Esophagus squamous epithelium (tissue), 5 donors: ENCODE measurements around the gene TMEM184B. TPM values are rescaled to one million over a fixed set of nuclear protein-coding genes. Genes with fewer than 3 reads are reported as not detected.
"Not testable (repeated sequence)": the region's sequence is repeated elsewhere in the genome, so short reads cannot be mapped to it uniquely, and the experiment has no call there.

Experiments
- DNase-seq: peaks from one replicate; lab custom pipeline; 2025; lab: John Stamatoyannopoulos, UW
- H3K27ac ChIP-seq, 4 donors: fragments of 200-600 bp; sonication (generic); one replicate each; pipeline ENCODE4 v1.5.1; 2016 to 2019; ENCODE audit warnings: mild to moderate bottlenecking in 1 of 4
- H3K27me3 ChIP-seq, 4 donors: fragments of 200-600 bp; sonication (generic); 1 replicate in 3 of 4; 2 replicates in 1 of 4; pipeline versions ENCODE4 v1.5.1 to v1.6.0; 2017 to 2021; ENCODE audit warnings: antibody characterized with exemption in 1 of 4
- H3K36me3 ChIP-seq, 3 donors: fragments of 200-600 bp; sonication (generic); one replicate each; pipeline ENCODE4 v1.5.1; 2016 to 2019
- H3K4me1 ChIP-seq, 3 donors: fragments of 200-600 bp; sonication (generic); one replicate each; pipeline ENCODE4 v1.5.1; 2017 to 2019
- H3K4me3 ChIP-seq, 4 donors: fragments of 200-600 bp; sonication (generic); 1 replicate in 3 of 4; 2 replicates in 1 of 4; pipeline ENCODE4 v1.5.1; 2016 to 2019; ENCODE audit warnings: mild to moderate bottlenecking in 2 of 4, moderate library complexity in 1 of 4
- H3K9me3 ChIP-seq, 3 donors: fragments of 200-600 bp; sonication (generic); one replicate each; pipeline ENCODE4 v1.5.1; 2016 to 2019
- CTCF ChIP-seq, 6 experiments: fragments of 450-650 bp in 4 of 6; fragments of 200-600 bp in 2 of 6; sonication (generic) in 2 of 6; IDR thresholded peaks; one replicate each; pipeline ENCODE4 v1.5.1; 2016 to 2019; ENCODE audit warnings: antibody characterized with exemption in 6 of 6, mild to moderate bottlenecking in 4 of 6, moderate library complexity in 4 of 6
- POLR2A ChIP-seq, 4 donors: fragments of 450-650 bp; IDR thresholded peaks; one replicate each; pipeline ENCODE4 v1.6.1; 2017; ENCODE audit warnings: antibody characterized with exemption in 4 of 4, mild to moderate bottlenecking in 4 of 4, moderate library complexity in 3 of 4
- WGBS, 2 donors: methylation state at CpG; one replicate each; pipeline ENCODE4 v1.1.5; 2018; 5-methylcytosine and 5-hydroxymethylcytosine counted together
- intact Hi-C: fragments of 100-400 bp; cut with DNase I; formaldehyde crosslinking; loops from one replicate; pipeline ENCODE4 v1.15.0; 2022
- total RNA-seq, 4 donors: library from RNA; depleted of rRNA; stranded (reverse); fragments of >200 nt; gene quantifications; one replicate each; pipeline ENCODE4 v1.1.0, GENCODE V29; 2016
- donor health status: DM: yes; HTN: yes; CAD: no.

Gene TMEM184B
- total RNA-seq, 4 donors from 2014 or later, result 22.5 to 55.1 (median 28.3) TPM

GRCh38 chr22:38177926-38178604, 94.7 kb downstream of the TMEM184B start:
- peaks cover 29 to 81% (median 47%) of the 10 kb centered on the region in 3 donors for H3K4me1 ChIP-seq
- no peak for DNase-seq
- 43 to 62% methylated on average over 9 to 15 of the region's 15 CpGs for WGBS, 2 donors
- TF ChIP-seq POLR2A (IDR thresholded peaks at IDR 0.05) (no peak), CTCF (IDR thresholded peaks at IDR 0.05) (no peak)
- intact Hi-C loops, result no loop called here
- no peaks in the 10 kb centered on the region for H3K9me3 ChIP-seq
- no peaks in the 10 kb centered on the region for H3K27me3 ChIP-seq
- no peaks in the 10 kb centered on the region for H3K36me3 ChIP-seq
- no peak overlapping the region for H3K4me3 ChIP-seq
- H3K27ac ChIP-seq, result peak overlapping the region; percentile 63 to 99 (median 96)

GRCh38 chr22:38177571-38177925, 95.3 kb downstream of the TMEM184B start:
- DNase-seq, intact Hi-C loops, H3K9me3 ChIP-seq, H3K27me3 ChIP-seq, H3K36me3 ChIP-seq, H3K4me3 ChIP-seq: not testable (repeated sequence)
- Histone ChIP-seq H3K27ac (peak overlapping the region; percentile 63 to 99 (median 96)), H3K4me1 (peaks cover 34 to 85% (median 52%) of the 10 kb centered on the region in 3 donors)
- WGBS, 2 donors, result 75 to 82% methylated on average over 7 to 9 of the region's 9 CpGs

- Histone ChIP-seq H3K27me3 (no peaks in the 10 kb centered on the region), H3K27ac (peak overlapping the region; percentile 63 to 99 (median 96)), H3K4me3 (no peak overlapping the region), H3K36me3 (no peaks in the 10 kb centered on the region), H3K9me3 (no peaks in the 10 kb centered on the region), H3K4me1 (peaks cover 36 to 85% (median 57%) of the 10 kb centered on the region in 3 donors)
- DNase-seq, result no peak
- intact Hi-C loops, result no loop called here
- TF ChIP-seq CTCF (IDR thresholded peaks at IDR 0.05) (no peak), POLR2A (IDR thresholded peaks at IDR 0.05) (no peak)
- 94 to 100% methylated on average over 2 to 4 of the region's 4 CpGs for WGBS, 2 donors
Observed at GRCh38 chr22:38177044-38177443, 95.8 kb downstream of the TMEM184B start.

- Histone ChIP-seq H3K36me3 (no peaks in the 10 kb centered on the region), H3K27ac (peak overlapping the region; percentile 63 to 99 (median 96)), H3K4me1 (peaks cover 34 to 89% (median 62%) of the 10 kb centered on the region in 3 donors), H3K27me3 (no peaks in the 10 kb centered on the region), H3K9me3 (no peaks in the 10 kb centered on the region), H3K4me3 (no peak overlapping the region)
- TF ChIP-seq POLR2A (IDR thresholded peaks at IDR 0.05), result no peak
- TF ChIP-seq CTCF (IDR thresholded peaks at IDR 0.05), result no peak
- 30 to 60% methylated on average over 2 to 11 of the region's 14 CpGs for WGBS, 2 donors
- intact Hi-C loops, result no loop called here
- DNase-seq, result peak; percentile 40
Observed at GRCh38 chr22:38176170-38176741, 96.6 kb downstream of the TMEM184B start.

- peaks cover 28 to 81% (median 56%) of the 10 kb centered on the region in 3 donors for H3K4me1 ChIP-seq
Observed at GRCh38 chr22:38175206-38176118, 97.3 kb downstream of the TMEM184B start.

More at GRCh38 chr22:38175206-38176118, 97.3 kb downstream of the TMEM184B start:
- H3K4me3 ChIP-seq, result no peak overlapping the region
- intact Hi-C loops, result no loop called here
- no peaks in the 10 kb centered on the region for H3K36me3 ChIP-seq
- WGBS, 2 donors, result 90 to 94% methylated on average over 16 to 17 of the region's 17 CpGs
- H3K27ac ChIP-seq, result peak overlapping the region; percentile 3 to 99 (median 96)
- TF ChIP-seq POLR2A (IDR thresholded peaks at IDR 0.05) (no peak), CTCF (IDR thresholded peaks at IDR 0.05) (no peak)
- no peaks in the 10 kb centered on the region for H3K27me3 ChIP-seq
- DNase-seq, result no peak
- H3K9me3 ChIP-seq, result no peaks in the 10 kb centered on the region
